Measurements from ENCODE around the gene ACER3. TPM values are rescaled to one million over a fixed set of nuclear protein-coding genes. Genes with fewer than 3 reads are reported as not detected.
A peak's percentile ranks its signal among the peaks of the same experiment; 100 is the strongest.

Gene ACER3
- total RNA-seq, 1 donor from 2014 or later: 67.2 TPM

- peak; percentile 88 for TF ChIP-seq CTCF (IDR thresholded peaks at IDR 0.05)
- Histone ChIP-seq H3K4me3 (no peak overlapping the region), H3K9me3 (no peaks in the 10 kb centered on the region), H3K36me3 (no peaks in the 10 kb centered on the region), H3K4me1 (peaks cover 20% of the 10 kb centered on the region), H3K27ac (peak overlapping the region; percentile 16), H3K27me3 (ENCODE audit: low read depth) (no peaks in the 10 kb centered on the region)
- ATAC-seq: peak; percentile 94 to 96
- DNase-seq: peak; percentile 75
- intact Hi-C loops (cut with DNase I): loop anchor here (5.0 kb wide), 1 partner anchor 108 kb away; no protein-coding TSS in a partner anchor
These were observed 59.4 kb downstream of the ACER3 start for GRCh38 chr11:76919887-76920746.

DNA sequence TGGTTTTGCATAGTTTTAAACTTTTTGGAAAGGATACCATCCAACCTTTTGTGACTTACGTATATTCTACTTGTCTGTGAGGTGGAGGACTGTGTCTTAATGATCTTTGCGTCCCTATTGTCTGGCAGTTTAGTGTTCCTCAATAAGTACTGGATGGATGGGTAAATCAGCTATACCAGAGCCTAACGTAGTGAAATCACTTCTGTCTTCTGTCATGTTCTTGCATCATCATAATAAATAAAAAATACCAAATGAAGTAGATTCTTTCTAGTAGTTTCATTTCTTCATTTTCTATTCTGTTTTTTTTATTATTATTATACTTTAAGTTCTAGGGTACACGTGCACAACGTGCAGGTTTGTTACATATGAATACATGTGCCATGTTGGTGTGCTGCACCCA is 66.4 kb downstream of the ACER3 start:
- no peak for DNase-seq
- Histone ChIP-seq H3K4me3 (no peak overlapping the region), H3K27ac (no peak overlapping the region), H3K27me3 (ENCODE audit: low read depth) (no peaks in the 10 kb centered on the region), H3K36me3 (peaks cover 3% of the 10 kb centered on the region), H3K9me3 (no peaks in the 10 kb centered on the region), H3K4me1 (no peaks in the 10 kb centered on the region)
- no peak for TF ChIP-seq CTCF (IDR thresholded peaks at IDR 0.05)
- ATAC-seq: no peak
- intact Hi-C loops (cut with DNase I): no loop called here

GRCh38 chr11:76935042-76935441 is 74.3 kb downstream of the ACER3 start:
- Histone ChIP-seq H3K36me3 (peaks cover 10% of the 10 kb centered on the region), H3K4me1 (no peaks in the 10 kb centered on the region), H3K4me3 (no peak overlapping the region), H3K27me3 (ENCODE audit: low read depth) (no peaks in the 10 kb centered on the region), H3K9me3 (peaks cover 9% of the 10 kb centered on the region), H3K27ac (no peak overlapping the region)
- ATAC-seq (no peak), DNase-seq (no peak)
- intact Hi-C loops (cut with DNase I): no loop called here
- no peak for TF ChIP-seq CTCF (IDR thresholded peaks at IDR 0.05)

DNA sequence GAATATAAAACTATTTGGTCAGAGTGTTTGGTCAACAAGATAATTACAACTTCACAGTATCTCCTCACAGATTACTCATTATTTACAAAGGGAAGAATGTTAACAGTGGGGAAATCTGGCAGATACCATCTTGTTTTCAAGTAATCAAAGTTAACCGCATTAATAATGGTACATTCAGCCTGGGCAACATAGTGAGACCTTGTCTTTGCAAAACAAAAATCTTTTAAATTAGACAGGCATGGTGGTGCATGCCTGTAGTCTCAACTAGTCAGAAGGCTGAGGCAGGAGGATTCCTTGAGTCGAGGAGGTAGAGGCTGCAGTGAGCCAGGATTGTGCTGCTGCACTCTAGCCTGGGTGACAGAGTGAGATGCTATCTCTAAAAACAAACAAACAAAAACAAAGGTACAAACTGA is 78.5 kb downstream of the ACER3 start:
- no peak for DNase-seq
- Histone ChIP-seq H3K4me3 (no peak overlapping the region), H3K27me3 (ENCODE audit: low read depth) (no peaks in the 10 kb centered on the region), H3K36me3 (no peaks in the 10 kb centered on the region), H3K27ac (no peak overlapping the region), H3K4me1 (no peaks in the 10 kb centered on the region), H3K9me3 (peaks cover 14% of the 10 kb centered on the region)
- intact Hi-C loops (cut with DNase I): no loop called here
- no peak for TF ChIP-seq CTCF (IDR thresholded peaks at IDR 0.05)
- ATAC-seq: no peak

- no peak for TF ChIP-seq CTCF (IDR thresholded peaks at IDR 0.05)
- H3K36me3 ChIP-seq: no peaks in the 10 kb centered on the region
- intact Hi-C loops (cut with DNase I): no loop called here
- H3K4me3 ChIP-seq: no peak overlapping the region
- no peaks in the 10 kb centered on the region for H3K27me3 ChIP-seq (ENCODE audit: low read depth)
- H3K27ac ChIP-seq: no peak overlapping the region
- peaks cover 12% of the 10 kb centered on the region for H3K9me3 ChIP-seq
- H3K4me1 ChIP-seq: no peaks in the 10 kb centered on the region
- DNase-seq (no peak), ATAC-seq (no peak)
These were observed 83.5 kb downstream of the ACER3 start for GRCh38 chr11:76944225-76944624.
